GM18870 (cell line): ENCODE results near the gene APOC1.
A peak's percentile ranks its signal among the peaks of the same experiment; 100 is the strongest.
"Not testable (repeated sequence)": the region's sequence is repeated elsewhere in the genome, so short reads cannot be mapped to it uniquely, and the experiment has no call there.

ENCODE experiments used
- ATAC-seq: cut with Tn5 transposase; IDR thresholded peaks from one replicate; pipeline ENCODE4 v1.9.1; 2021; ENCODE audit warnings: moderate library complexity; ENCODE audit not compliant: unreplicated experiment

APOC1 gene

DNA sequence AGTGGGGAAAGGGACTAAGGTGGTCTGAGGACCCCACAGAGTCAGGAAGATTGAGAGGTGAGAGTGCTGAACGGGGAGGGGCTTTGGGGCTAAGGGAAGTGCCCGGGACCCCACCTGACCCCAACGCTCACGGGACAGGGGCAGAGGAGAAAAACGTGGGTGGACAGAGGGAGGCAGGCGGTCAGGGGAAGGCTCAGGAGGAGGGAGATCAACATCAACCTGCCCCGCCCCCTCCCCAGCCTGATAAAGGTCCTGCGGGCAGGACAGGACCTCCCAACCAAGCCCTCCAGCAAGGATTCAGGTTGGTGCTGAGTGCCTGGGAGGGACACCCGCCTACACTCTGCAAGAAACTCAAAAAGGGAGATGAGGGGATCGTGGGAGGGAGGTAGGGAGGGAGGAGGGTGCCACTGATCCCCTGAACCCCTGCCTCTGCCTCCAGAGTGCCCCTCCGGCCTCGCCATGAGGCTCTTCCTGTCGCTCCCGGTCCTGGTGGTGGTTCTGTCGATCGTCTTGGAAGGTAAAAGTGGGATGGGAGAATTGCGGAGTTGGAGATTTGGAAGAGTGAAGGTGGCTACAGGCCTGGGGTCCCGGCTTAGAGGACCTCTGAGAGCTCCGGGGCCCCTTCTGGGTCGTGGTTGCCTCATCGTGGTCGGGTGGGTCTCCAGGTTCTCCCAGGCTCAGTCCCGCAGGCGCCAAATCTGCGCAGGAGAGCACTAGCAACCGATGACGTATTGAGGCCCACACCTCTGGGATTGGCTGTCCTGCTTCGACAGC, at the start of gene APOC1:
Gene APOC1 (plus strand): TSS at position 176 of the 774 bp plus-strand sequence. CDS start 284 bp downstream, at position 460.
- peak; percentile 55 for ATAC-seq

GRCh38 chr19:44865196-44865767, 49.1 kb upstream of the APOC1 start:
- no peak for ATAC-seq

DNA sequence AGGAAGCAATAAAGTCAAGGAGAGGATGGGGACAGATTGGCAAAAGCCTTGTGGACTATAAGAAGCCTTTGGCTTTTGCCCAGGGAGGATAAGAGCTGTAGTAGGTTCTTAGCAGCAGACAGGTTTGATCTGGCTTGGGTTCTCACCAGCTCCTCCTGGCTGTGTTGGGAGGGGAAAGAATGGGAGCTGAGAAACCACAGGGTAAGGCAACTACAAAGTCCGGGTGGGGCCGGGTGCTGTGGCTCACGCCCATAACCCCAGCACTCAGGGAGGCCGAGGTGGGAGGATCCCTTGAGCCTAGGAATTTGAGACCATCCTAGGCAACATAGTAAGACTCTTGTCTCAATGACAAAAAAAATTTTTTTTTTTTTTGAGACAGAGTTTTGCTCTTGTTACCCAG, 47.7 kb upstream of the APOC1 start:
- no peak for ATAC-seq

- no peak for ATAC-seq
Observed at GRCh38 chr19:44867578-44867977, 46.8 kb upstream of the APOC1 start.

DNA sequence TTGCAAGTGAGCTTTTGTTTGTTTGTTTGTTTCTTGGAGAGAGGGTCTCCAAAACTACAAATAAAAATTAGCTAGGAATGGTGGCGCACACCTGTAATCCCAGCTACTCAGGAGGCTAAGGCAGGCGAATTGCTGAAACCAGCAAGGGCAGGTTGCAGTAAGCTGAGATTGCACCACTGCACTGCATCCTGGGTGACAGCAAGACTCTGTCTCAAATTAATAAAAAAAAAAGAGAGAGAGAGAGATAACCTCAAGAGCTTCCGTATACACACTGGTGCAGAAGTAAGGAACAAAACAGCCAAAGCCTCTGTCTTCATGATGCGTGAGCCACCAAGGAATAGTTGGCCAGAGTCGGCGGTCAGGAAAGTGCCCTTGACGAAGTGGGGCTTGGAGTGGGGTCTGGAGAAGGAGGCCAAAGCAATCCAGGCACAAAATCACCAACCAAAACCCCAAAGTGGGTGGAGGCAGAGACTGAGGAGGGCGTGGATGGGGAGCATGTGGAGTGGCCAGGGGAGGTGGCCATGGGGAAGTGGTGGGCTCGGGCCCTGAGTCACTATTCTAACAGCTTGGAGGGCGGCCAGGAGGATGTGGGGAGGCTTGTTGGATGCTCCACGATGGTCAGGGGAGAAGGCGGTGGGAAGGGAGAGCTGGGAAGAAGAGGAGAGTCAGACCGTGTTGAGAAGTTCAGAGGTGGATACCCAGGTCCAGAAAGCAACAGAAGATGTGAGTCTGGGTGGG, 44.5 kb upstream of the APOC1 start:
- ATAC-seq: no peak

- no peak for ATAC-seq
Observed at GRCh38 chr19:44871809-44872208, 42.6 kb upstream of the APOC1 start.

GRCh38 chr19:44872661-44873060, 41.7 kb upstream of the APOC1 start:
- ATAC-seq: no peak

- ATAC-seq: no peak
Observed at GRCh38 chr19:44874317-44874716, 40.1 kb upstream of the APOC1 start.

DNA sequence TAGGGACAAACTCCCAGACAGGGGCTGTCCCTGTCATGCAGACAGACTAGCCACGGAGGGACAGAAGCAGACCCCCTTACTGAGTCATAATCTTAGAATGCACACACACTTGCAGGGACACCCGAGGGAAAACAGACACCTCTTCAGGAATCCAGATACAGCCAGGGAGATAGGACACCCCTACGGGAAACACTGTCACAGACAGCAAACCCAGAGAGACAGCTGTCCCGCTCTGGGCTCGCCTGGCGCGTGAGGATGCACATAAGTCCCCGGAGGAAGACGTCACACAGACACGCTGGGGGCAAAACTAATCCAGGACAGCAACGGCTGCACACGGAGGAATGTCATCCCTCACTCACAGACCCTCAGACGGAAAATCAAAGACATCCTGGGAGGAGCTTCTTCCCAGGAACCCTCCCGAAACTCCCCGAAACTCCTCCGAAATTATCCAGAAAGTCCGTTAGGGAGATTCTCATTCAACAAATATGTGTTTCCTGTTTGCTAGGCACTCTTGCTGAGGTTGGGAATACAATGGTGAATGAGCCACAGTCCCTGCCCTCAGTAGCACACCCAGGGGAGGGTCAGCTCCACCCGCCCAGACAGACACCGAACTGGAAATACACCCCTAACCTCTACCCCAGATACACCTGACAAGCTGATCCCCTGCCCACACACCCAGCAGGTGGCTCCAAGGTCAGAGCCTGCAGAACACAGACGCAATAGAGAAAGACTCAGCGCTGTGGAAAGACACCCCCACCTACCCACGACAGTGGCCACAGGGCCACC, 38.5 kb upstream of the APOC1 start:
- ATAC-seq: no peak

DNA sequence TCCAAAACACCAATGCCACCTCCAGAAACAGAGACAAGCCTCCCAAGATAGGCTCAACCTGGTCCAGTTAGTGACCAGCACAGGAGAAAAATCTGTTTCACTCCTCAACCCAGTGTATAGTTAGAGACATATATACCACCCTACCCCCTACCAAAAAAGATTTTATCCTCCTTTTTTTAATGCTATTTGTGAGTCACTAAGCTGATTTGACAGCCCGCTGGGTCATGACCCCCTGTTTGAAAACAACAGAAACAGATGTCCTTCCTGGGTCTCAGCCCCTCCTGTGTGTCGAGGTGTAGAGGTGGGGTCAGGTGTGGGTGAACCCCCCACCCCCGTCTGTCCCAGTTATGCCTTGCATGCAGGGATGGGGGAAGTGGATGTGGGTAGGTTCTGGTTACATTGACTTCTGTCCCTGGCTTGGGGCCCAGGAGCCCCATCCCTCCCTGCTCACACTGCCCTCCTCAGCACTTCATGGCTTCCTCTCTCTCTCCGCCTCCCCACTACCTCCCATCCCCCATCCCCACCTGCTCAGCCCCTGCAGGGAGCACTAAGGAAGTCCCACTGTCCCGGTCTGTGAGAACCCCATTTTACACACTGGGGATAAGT, 37.4 kb upstream of the APOC1 start:
- no peak for ATAC-seq

GRCh38 chr19:44878120-44878865, 36.1 kb upstream of the APOC1 start:
- ATAC-seq: no peak

GRCh38 chr19:44879309-44880065, 34.9 kb upstream of the APOC1 start:
- ATAC-seq: no peak

DNA sequence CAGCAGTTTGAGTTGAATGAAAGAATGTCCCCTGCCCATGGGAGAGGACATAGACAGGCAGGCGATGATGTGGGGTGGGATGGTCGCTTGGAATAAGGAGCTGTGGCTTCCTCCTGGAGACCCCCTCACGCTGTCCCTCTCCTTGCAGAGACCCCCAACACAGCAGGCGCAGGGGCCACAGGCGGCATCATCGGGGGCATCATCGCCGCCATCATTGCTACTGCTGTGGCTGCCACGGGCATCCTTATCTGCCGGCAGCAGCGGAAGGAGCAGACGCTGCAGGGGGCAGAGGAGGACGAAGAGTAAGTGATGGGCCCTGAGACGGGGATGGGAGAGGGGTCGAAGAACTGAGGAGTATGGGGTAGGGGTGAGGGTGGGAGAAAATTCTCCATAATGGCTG, 32.3 kb upstream of the APOC1 start:
- ATAC-seq: no peak

DNA sequence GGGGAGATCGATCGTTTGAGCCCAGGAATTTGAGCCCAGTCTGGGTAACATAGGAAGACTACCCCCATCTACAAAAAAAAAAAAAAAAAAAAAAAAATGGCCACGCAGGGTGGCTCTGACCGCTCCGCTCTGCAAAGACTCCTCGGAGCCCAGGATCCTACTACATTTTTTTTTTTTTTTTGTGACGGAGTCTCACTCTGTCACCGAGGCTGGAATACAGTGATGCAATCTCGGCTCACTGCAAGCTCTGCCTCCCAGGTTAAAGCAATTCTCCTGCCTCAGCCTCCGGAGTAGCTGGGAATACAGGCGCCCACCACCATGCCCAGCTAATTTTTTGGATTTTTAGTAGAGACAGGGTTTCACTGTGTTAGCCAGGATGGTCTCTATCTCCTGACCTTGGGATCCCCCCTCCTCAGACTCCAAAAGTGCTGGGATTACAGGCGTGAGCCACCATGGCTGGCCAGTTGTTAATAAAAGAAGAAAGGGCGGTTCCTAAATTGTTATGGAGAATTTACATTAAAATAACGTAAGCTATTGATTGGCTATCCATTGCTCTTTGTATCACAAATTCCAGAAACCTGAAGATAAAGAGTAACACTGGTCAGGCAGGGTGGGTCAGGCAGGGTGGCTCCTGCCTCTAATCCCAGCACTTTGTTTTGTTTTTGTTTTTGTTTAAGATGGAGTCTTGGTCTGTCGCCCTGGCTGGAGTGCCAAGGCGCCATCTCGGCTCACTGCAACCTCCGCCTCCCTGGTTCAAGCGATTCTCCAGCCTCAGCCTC, 31.6 kb upstream of the APOC1 start:
- ATAC-seq: not testable (repeated sequence)

DNA sequence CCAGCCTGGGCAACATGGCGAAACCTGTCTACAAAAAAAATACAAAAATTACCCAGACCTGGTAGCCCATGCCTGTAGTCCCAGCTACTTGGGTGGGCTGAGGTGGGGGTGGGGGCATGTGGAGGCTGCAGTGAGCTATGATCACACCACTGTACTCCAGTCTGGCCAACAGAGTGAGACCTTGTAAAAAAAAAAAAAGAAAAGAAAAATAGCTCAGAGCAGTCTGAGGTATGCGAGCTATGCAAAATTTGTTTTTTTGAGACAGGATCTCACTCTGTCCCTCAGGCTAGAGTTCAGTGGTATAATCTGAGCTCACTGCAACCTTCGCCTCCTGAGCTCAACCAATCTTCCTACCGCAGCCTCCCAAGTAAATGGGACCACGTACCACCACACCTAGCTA, 30.5 kb upstream of the APOC1 start:
- ATAC-seq: no peak

- no peak for ATAC-seq
Observed at GRCh38 chr19:44884566-44884965, 29.8 kb upstream of the APOC1 start.

GRCh38 chr19:44886141-44886540, 28.3 kb upstream of the APOC1 start:
- no peak for ATAC-seq

GRCh38 chr19:44887648-44888047, 26.8 kb upstream of the APOC1 start:
- no peak for ATAC-seq

GRCh38 chr19:44888335-44888734, 26.1 kb upstream of the APOC1 start:
- not testable (repeated sequence) for ATAC-seq
